Chondrocyte (in vitro differentiated cells): ENCODE data around the gene METTL23. TPM values are rescaled to one million over a fixed set of nuclear protein-coding genes. Genes with fewer than 3 reads are reported as not detected.
"Not testable (repeated sequence)": the region's sequence is repeated elsewhere in the genome, so short reads cannot be mapped to it uniquely, and the experiment has no call there.

Experiments
- DNase-seq: peaks from one replicate; pipeline ENCODE4 v3.0.0; 2021; ENCODE audit warnings: mixed read lengths, low spot score
- H3K27ac Mint-ChIP-seq: one replicate; pipeline ENCODE4 v1.8.0; 2021; ENCODE audit warnings: mild to moderate bottlenecking, moderate library complexity, mixed read lengths; ENCODE audit not compliant: unreplicated experiment
- H3K27me3 Mint-ChIP-seq: 2 replicates; pipeline ENCODE4 v1.8.0; 2021; ENCODE audit warnings: low read depth, mixed read lengths
- H3K36me3 Mint-ChIP-seq: 2 replicates; pipeline ENCODE4 v1.8.0; 2021; ENCODE audit warnings: low read depth, mixed read lengths
- H3K4me1 Mint-ChIP-seq: 2 replicates; pipeline ENCODE4 v1.8.0; 2021; ENCODE audit warnings: low read depth, mild to moderate bottlenecking, mixed read lengths
- H3K4me3 Mint-ChIP-seq: one replicate; pipeline ENCODE4 v1.8.0; 2021; ENCODE audit warnings: mild to moderate bottlenecking, moderate library complexity, mixed read lengths; ENCODE audit not compliant: unreplicated experiment
- H3K9me3 Mint-ChIP-seq: 2 replicates; pipeline ENCODE4 v1.8.0; 2021; ENCODE audit warnings: low read depth, mixed read lengths
- CTCF ChIP-seq: fragments of 200-600 bp; sonication (generic); IDR thresholded peaks from 2 replicates; pipeline ENCODE4 v1.5.0; 2021; ENCODE audit warnings: antibody characterized with exemption, mild to moderate bottlenecking, moderate library complexity
- total RNA-seq: library from RNA; stranded (reverse); gene quantifications from 3 replicates; pipeline ENCODE4 v1.2.1, GENCODE V29; 2021

Gene METTL23
- total RNA-seq, 1 donor from 2014 or later, result 27.0 TPM

- Mint-ChIP-seq H3K27ac (peak overlapping the region; percentile 80), H3K4me3 (no peak overlapping the region), H3K27me3 (no peaks in the 10 kb centered on the region), H3K36me3 (no peaks in the 10 kb centered on the region), H3K4me1 (peaks cover 80% of the 10 kb centered on the region), H3K9me3 (no peaks in the 10 kb centered on the region)
- DNase-seq, result no peak
- TF ChIP-seq CTCF, result no peak
Measured at GRCh38 chr17:76696763-76697701, 29.6 kb upstream of the METTL23 start.

GRCh38 chr17:76697702-76698465, 28.8 kb upstream of the METTL23 start:
- Mint-ChIP-seq H3K27me3 (no peaks in the 10 kb centered on the region), H3K27ac (peak overlapping the region; percentile 80), H3K4me1 (peaks cover 83% of the 10 kb centered on the region), H3K36me3 (no peaks in the 10 kb centered on the region), H3K4me3 (no peak overlapping the region), H3K9me3 (no peaks in the 10 kb centered on the region)
- TF ChIP-seq CTCF, result no peak
- no peak for DNase-seq

- DNase-seq, H3K27me3 Mint-ChIP-seq, H3K36me3 Mint-ChIP-seq, H3K9me3 Mint-ChIP-seq, H3K4me3 Mint-ChIP-seq: not testable (repeated sequence)
- Mint-ChIP-seq H3K27ac (peak overlapping the region; percentile 78), H3K4me1 (peaks cover 79% of the 10 kb centered on the region)
Measured at GRCh38 chr17:76698466-76698977, 28.1 kb upstream of the METTL23 start.

GRCh38 chr17:76700270-76700616, 26.4 kb upstream of the METTL23 start:
- peak overlapping the region; percentile 97 for H3K27ac Mint-ChIP-seq
- no peaks in the 10 kb centered on the region for H3K27me3 Mint-ChIP-seq
- H3K4me3 Mint-ChIP-seq, result peak overlapping the region; percentile 64
- no peak for TF ChIP-seq CTCF
- no peak for DNase-seq
- H3K4me1 Mint-ChIP-seq, result peaks cover 78% of the 10 kb centered on the region
- H3K36me3 Mint-ChIP-seq, result no peaks in the 10 kb centered on the region
- no peaks in the 10 kb centered on the region for H3K9me3 Mint-ChIP-seq

- peak overlapping the region; percentile 64 for H3K4me3 Mint-ChIP-seq
Measured at GRCh38 chr17:76700617-76701470, 25.8 kb upstream of the METTL23 start.

More at GRCh38 chr17:76700617-76701470, 25.8 kb upstream of the METTL23 start:
- no peak for TF ChIP-seq CTCF
- DNase-seq, result no peak
- no peaks in the 10 kb centered on the region for H3K9me3 Mint-ChIP-seq
- H3K27ac Mint-ChIP-seq, result peak overlapping the region; percentile 97
- H3K36me3 Mint-ChIP-seq, result no peaks in the 10 kb centered on the region
- H3K4me1 Mint-ChIP-seq, result peaks cover 76% of the 10 kb centered on the region
- no peaks in the 10 kb centered on the region for H3K27me3 Mint-ChIP-seq
